ENCODE data around the gene VPS33A.
"Not testable (repeated sequence)": the region's sequence is repeated elsewhere in the genome, so short reads cannot be mapped to it uniquely, and the experiment has no call there.

VPS33A gene

DNA sequence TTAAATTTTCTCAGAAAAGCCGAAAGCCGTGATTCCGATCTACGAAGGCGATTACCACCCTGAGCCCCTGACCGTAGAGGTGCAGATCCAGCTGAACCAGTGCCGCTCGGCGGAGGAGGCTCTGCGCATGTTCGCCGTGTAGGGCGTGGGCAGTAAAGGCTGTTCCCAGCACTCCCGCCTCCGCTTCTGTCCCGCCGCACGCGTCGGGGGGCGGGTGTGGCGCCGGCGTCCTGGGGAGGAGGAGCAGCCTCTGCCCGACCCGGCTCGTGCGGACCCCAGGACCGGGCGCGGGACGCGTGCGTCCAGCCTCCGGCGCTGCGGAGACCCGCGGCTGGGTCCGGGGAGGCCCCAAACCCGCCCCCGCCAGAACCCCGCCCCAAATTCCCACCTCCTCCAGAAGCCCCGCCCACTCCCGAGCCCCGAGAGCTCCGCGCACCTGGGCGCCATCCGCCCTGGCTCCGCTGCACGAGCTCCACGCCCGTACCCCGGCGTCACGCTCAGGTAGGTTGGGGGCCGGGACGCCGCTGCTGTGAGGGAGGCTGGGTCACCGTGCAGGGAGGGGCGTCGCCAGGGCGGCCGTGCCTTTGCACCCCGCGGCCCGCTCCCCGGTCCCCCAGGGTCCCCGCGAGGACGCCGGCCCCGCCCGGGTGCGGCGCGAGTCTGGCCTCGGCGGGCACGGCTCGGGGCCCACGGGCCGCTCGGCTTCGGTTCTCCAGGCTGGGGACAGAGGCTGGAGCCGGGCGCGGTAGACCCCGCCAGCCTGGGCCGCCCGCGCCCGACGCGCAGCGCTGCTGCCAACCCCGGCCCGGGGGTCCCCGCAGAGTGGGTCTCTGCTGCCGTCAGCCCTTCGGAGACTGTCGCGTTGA, 62.8 kb downstream of the VPS33A start, which contains the start of gene B3GNT4:
TSS of gene B3GNT4 (plus strand) at position 409 of the 866 bp plus-strand sequence. CDS start 910 bp downstream, outside the sequence.
- peak; percentile 7 for DNase-seq

DNA sequence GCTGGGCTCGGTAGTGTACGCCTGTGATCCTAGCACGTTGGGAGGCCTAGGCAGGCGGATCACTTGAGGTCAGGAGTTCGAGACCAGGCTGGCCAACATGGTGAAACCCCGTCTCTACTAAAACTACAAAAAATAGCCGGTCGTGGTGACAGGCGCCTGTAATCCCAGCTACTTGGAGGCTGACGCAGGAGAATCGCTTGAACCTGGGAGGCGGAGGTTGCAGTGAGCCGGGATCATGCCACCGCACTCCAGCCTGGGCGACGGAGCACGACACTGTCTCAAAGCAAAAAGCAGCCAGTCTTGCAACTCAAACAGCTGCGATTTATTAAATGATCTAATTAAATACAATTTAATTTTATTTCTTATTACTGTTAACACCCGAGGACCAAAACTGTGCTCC, 63.5 kb downstream of the VPS33A start:
- DNase-seq, result not testable (repeated sequence)

DNA sequence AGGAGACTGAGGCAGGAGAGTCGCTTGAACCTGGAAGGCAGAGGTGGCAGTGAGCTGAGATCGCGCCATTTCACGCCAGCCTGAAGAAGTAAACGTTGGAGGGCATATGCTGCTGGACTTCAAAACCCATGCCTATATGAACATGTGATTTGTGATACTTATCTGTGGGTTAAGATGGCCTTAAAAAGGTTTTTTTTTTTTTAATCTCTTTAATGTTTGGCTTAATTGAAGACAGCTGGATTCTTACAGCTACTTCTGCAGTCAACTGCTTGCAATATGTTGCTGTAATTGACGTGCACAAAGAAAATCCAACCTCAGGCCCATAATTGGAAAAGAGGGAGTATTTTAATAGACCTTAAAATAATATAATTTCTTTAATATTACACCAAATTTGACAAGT, 64.3 kb downstream of the VPS33A start:
- no peak for DNase-seq

GRCh38 chr12:122201381-122201780, 64.9 kb downstream of the VPS33A start:
- no peak for DNase-seq

DNA sequence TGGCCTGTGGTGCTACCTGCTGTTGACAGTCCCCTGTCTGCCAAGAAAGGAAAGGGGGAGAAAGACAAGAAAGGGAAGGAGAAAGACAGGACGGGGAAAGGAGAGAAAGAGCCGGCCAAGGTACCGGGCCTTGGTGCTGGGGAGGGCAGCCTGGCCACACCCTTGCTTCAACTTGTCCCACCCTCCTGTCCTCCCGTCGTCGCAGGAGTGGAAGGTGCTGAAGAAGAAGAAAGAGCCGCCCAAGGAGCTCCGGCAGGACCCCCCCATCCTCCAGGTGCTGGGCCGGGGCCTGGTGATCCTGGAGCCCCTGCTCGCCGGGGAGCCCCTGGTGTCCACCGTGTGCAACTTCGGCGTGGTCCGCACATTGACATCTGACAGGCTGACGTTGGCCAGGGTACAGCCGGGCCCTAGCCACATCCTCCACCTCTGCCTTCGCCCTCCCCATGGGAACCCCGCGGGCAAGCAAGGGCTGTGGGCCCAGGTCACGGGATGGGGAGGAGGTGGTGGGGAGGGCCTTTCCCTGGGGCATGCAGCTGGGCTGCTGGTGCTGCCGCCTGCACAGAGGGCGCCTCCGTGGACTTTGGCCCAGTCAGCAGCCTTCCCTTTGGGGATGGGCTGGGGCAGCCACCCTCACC, 65.6 kb downstream of the VPS33A start:
- no peak for DNase-seq

DNA sequence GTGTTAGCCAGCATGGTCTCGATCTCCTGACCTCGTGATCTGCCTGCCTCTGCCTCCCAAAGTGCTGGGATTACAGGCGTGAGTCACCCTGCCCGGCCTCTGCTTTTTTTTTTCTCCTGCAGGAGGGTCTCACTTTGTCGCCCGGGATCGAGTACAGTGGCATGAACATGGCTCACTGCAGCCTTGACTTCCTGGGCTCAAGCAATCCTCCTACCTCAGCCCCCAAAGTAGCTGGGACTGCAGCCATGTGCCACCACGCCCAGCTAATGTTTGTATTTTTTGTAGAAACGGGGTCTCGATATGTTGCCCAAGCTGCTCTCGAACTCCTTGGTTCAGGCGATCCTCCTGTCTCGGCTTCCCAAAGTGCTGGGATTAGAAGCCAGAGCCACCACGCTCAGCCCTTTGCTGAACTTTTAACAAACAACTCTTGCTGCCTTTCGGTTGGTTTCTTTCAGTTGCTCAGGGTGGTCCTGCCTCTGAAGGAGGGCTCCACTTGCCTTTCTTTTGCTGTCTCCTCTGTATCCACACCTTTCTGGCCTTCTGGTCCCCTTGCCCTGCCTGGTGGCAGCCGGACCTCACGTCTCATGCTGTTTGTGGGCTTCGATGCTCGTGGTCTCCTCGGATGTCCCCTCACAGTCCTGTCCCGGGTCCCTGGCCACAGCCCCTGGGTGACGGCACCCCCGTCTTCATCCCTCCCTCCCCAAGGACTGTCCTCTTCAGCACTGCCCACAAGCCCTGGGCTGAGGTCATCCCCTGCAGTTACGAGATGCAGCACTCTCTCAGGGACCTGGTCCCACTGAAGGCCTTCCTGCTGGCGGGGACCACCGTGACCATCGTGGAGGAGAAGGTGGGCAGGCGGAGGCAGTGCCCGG, 66.6 kb downstream of the VPS33A start:
- DNase-seq, result no peak

DNA sequence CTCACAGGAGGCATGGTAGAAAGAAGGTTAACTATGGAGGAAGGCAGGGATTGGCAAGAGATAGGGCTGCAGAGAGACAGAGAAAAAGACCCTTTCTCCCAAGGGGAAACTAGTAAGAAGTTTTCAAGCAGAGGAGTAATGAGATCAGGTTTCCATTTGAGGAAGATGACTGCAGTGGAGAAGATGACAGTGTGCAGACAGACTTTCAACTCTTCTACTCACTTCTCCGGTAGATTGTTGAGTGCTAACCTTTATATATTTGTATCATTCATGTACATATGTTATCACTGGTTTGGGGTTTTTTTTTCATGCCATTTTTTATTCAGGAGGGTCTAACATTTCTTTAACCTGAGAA, 68.7 kb downstream of the VPS33A start:
- DNase-seq, result no peak

- DNase-seq, result no peak
These were observed 70.9 kb downstream of the VPS33A start for GRCh38 chr12:122195405-122195804.

DNA sequence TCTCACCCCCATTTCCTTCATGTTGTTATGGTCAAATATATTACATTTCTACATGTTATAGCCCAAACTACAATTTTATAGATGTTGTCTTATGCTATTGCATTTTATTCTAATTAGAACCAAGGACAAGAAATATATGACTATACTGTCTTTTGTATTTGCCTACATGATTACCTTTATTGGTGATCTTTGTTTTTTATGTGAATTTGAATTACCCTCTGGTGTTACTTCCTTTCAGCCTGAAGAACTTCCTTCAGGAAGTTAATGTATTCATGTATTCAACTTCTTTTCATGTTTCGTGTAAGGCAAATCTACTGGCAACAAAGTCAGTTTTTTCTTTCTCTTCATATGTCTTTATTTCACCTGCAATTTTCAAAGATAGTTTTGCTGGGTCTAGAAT, 71.5 kb downstream of the VPS33A start:
- no peak for DNase-seq

GRCh38 chr12:122192441-122192840, 73.9 kb downstream of the VPS33A start:
- no peak for DNase-seq

DNA sequence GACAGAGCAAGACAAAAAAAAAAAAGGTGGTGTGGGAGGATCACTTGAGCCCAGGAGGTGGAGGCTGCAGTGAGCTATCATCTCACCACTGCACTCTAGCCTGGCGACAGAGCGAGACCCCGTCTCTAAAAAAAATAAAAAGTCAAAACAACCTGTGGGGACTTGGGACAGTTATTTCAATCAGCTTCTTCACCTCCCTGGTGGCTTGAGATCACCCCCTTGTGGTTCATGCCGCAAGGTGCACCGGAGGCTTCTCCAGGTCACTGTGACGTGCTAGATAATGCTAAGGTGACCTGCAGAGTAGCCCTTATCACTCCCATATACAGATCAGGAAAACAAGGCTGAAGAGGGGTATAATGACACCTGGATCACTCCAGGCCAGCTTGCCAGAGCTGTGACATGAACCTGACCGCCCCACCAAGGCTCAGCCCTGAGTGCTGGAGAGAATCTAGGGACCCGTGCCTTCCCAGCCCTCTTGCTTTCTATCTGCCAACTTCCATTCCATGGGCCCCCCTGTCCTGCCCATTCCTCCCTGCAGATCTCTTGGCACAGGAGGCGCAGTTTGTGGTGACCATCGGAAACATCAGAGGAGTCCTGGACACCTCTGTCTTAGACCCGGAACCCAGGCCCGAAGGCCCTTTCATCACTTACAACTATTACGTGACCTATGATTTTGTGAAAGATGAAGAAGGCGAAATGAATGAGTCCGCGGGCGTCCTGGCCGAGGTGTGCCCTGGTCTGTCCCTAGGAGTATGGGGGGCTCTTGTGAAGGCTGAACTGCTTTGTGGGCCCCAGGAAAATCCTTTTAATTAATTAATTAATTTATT, 75.2 kb downstream of the VPS33A start:
- no peak for DNase-seq

DNA sequence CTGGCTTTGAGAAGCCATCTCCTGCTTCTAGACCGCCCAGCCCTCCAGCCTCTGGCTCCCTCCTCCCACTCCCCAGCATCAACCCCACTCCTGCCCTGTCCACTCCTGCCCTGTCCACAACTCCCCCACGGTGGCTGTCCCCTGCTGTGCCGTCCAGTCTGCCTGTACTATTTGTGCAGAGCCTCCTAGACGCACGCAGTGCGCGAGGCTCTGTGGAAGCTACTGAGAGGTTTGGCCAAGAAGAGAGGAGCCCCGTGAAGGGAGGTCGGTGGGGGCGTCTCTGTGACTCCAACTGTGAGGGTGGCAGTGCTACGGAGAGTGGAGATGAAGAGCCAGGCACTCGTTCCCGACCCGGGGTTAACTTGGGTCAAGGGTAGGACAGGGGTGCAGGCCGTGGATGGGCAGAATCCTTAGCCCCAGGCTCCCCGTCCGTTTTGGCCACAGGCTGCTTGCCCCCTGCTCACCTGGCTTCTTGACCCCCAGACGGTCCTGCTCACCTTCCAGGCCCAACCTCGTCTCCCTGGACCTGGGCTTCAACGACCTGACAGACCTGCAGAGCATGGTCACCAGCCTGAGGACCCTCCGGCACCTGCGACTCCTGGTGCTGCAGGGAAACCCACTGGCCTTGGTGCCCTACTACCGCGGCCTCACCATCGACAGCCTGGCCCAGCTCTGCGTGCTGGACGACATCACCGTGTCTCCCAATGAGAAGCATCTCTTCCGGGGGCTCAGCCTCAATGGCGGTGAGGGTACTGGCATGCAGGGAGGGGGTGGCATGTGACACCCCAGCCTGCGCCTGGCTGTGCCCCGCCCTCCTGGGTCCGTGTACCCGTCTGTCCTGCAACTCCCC, 76.4 kb downstream of the VPS33A start:
- no peak for DNase-seq

GRCh38 chr12:122187466-122187865, 78.8 kb downstream of the VPS33A start:
- no peak for DNase-seq

GRCh38 chr12:122185494-122186082, 80.7 kb downstream of the VPS33A start:
- no peak for DNase-seq

DNA sequence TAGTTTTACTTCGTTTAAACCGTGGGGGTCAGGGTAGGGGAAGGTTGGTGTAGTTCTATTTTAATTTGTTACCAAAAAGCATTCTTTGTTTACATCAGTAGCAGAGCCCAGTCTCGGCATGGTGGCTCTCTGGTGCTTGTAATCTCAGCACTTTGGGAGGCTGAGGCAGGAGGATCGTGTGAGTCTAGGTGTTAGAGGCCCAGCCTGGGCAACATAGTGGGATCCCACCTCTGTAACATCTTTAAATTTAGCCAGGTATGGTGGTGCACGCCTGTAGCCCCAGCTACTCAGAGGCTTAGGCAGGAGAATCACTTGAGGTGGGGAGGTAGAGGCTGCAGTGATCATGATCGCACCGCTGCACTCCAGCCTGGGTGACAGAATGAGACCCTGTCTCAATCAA, 81.2 kb downstream of the VPS33A start:
- no peak for DNase-seq

GRCh38 chr12:122184517-122184916, 81.8 kb downstream of the VPS33A start:
- DNase-seq, result no peak

DNA sequence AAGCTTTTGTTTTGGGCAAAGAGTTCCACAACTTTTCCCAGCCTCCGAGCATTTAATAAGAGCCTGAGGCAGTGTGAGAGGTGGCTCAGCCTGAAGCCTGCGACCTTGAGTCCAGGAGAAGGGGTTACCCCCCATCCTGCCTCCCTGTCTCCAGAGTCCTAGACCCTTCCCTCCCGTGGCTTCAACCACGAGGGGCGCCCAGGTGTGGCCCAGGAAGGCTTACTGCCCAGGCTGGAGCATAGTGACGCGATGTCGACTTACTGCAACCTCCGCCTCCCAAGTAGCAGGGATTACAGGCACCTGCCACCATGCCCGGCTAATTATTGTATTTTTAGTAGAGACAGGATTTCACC, 82.7 kb downstream of the VPS33A start:
- DNase-seq, result no peak

DNA sequence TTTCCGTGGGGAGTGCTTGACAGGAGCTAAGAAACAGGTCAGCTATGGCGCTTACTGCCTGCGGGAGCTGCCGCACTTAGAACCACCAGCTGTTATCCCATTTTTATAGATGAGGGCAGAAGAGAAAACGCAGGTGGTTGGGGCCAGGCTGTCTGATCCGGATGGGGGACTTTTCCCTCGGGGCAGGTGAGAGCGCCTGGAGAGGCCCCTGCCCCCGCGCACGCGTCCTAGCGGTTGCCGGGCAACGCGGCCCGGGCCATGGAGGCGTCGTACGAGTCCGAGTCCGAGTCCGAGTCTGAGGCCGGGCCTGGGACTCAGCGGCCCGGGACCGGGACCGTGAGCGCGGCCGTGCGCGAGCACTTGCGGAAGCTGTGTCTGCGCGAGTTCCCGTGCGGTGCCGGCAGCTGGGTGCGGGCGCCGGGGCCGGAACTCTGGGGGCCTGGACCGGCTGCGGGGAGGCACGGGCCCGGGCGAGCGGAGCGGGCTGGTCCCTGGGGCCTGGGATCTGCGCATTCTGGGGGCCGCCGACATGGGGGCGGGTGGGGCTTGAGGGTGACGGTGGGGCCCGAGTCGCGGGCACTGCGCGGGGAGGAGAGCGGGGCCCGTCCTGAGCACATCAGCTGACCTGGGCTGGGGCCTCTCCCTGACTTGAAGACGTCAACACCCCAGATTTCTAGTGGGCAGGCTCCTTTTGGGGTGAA, 83.3 kb downstream of the VPS33A start, which contains the start of gene LRRC43:
TSS of gene LRRC43 (plus strand) at position 237 of the 701 bp plus-strand sequence. CDS start at position 259, 22 bp downstream.
- no peak for DNase-seq
